Measurements from ENCODE around the gene SECISBP2.

The SECISBP2 gene

DNA sequence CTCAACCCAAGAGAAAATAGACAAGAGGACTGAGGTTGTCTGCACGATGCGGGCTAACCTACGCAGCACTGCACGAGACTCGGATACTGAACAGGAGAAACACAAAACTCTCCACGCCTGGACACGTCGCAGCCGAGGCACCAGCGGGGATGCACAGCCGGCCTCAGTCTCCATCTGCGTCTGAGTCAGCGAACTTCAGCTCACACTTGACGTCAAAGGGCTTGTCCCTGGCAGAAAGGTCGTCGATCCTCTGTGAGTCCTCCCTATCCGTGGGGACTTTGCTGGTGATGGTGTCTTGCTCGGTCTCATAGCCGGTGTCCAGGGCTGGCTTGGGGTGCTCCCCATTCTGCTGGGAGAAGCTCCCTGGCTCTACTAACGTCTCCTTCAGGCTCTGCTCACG, 60.2 kb downstream of the SECISBP2 start:
- Histone ChIP-seq H3K36me3 (ENCODE audit: control insufficient read depth in 2 of 2, insufficient read depth in 1 of 2, low read length in 2 of 2) (peaks cover 0 to 56% of the 10 kb centered on the region in 2 experiments; a peak in 1 of 3 replicates), H3K4me1 (ENCODE audit: control insufficient read depth, insufficient read depth, low read length) (no peaks in the 10 kb centered on the region), H3K9me3 (ENCODE audit: control insufficient read depth, insufficient read depth, low read depth, low read length) (no peaks in the 10 kb centered on the region), H3K27ac (ENCODE audit: extremely low read depth, low read depth, low read length) (no peak overlapping the region), H3K4me3 (ENCODE audit: low read depth, low read length) (no peak overlapping the region)
- ChIA-PET POLR2A (no interaction called here), CTCF (interaction anchor here (0.9 kb wide), 1 partner anchor 215 kb away, joined by 3 read pairs; no protein-coding TSS in a partner anchor)
- no peak for TF ChIP-seq ZXDB (tag by site-specific recombination; IDR thresholded peaks at IDR 0.05)
- TF ChIP-seq ZNF433 (tag by site-specific recombination; IDR thresholded peaks at IDR 0.05; ENCODE audit: low read depth), result no peak
- no peak for TF ChIP-seq ZFP37 (tag by site-specific recombination; IDR thresholded peaks at IDR 0.05)
- no peak for TF ChIP-seq ZNF777 (tag by site-specific recombination; IDR thresholded peaks at IDR 0.05; ENCODE audit: borderline replicate concordance)
- TF ChIP-seq, protein P1, sequence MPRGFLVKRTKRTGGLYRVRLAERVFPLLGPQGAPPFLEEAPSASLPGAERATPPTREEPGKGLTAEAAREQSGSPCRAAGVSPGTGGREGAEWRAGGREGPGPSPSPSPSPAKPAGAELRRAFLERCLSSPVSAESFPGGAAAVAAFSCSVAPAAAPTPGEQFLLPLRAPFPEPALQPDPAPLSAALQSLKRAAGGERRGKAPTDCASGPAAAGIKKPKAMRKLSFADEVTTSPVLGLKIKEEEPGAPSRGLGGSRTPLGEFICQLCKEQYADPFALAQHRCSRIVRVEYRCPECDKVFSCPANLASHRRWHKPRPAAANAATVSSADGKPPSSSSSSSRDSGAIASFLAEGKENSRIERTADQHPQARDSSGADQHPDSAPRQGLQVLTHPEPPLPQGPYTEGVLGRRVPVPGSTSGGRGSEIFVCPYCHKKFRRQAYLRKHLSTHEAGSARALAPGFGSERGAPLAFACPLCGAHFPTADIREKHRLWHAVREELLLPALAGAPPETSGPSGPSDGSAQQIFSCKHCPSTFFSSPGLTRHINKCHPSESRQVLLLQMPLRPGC (tag by site-specific recombination; IDR thresholded peaks at IDR 0.05), result no peak
- TF ChIP-seq ZNF112 (tag by site-specific recombination; IDR thresholded peaks at IDR 0.05), result no peak
- TF ChIP-seq, protein P2, sequence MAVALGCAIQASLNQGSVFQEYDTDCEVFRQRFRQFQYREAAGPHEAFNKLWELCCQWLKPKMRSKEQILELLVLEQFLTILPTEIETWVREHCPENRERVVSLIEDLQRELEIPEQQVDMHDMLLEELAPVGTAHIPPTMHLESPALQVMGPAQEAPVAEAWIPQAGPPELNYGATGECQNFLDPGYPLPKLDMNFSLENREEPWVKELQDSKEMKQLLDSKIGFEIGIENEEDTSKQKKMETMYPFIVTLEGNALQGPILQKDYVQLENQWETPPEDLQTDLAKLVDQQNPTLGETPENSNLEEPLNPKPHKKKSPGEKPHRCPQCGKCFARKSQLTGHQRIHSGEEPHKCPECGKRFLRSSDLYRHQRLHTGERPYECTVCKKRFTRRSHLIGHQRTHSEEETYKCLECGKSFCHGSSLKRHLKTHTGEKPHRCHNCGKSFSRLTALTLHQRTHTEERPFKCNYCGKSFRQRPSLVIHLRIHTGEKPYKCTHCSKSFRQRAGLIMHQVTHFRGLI (tag by site-specific recombination; IDR thresholded peaks at IDR 0.05), result no peak
- no peak for TF ChIP-seq KLF1 (tag by site-specific recombination; IDR thresholded peaks at IDR 0.05)
- TF ChIP-seq ZNF132 (tag by site-specific recombination; IDR thresholded peaks at IDR 0.05; ENCODE audit: borderline replicate concordance), result no peak
- TF ChIP-seq ZNF10 (tag by site-specific recombination; IDR thresholded peaks at IDR 0.05), result no peak
- TF ChIP-seq ZNF747 (tag by site-specific recombination; IDR thresholded peaks at IDR 0.05), result no peak
- TF ChIP-seq REPIN1 (tag by site-specific recombination; IDR thresholded peaks at IDR 0.05; ENCODE audit: low read depth), result no peak
- TF ChIP-seq ZNF596 (tag by site-specific recombination; IDR thresholded peaks at IDR 0.05), result no peak
- no peak for TF ChIP-seq ZNF600 (tag by site-specific recombination; IDR thresholded peaks at IDR 0.05)
- TF ChIP-seq ZNF830 (tag by site-specific recombination; IDR thresholded peaks at IDR 0.05; ENCODE audit: low read depth), result no peak

DNA sequence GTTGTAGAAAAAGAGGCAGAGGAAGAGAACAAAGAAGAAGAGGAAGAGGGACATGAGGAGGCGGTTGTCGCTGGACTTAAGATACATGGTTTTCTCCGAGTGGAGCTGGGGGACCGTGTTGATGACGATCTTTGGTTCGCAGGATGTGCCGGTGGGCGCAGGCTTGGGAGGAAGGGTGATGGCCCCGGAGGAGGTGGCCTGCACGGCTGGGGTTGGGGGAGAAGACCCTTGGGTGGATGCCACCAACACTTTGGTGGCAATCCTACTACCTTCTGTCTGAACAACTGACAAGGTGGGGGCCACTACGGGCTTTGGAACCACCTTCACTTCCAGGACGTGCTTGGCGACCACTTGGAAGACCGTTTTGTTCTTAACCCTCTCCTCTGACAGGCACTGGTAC, 60.7 kb downstream of the SECISBP2 start:
- ChIA-PET CTCF (interaction anchor here (0.9 kb wide), 1 partner anchor 214 kb away, joined by 3 read pairs; no protein-coding TSS in a partner anchor), POLR2A (no interaction called here)
- Histone ChIP-seq H3K9me3 (ENCODE audit: control insufficient read depth, insufficient read depth, low read depth, low read length) (no peaks in the 10 kb centered on the region), H3K4me3 (ENCODE audit: low read depth, low read length) (no peak overlapping the region), H3K27ac (ENCODE audit: extremely low read depth, low read depth, low read length) (no peak overlapping the region), H3K36me3 (ENCODE audit: control insufficient read depth in 2 of 2, insufficient read depth in 1 of 2, low read length in 2 of 2) (peaks cover 0 to 60% of the 10 kb centered on the region in 2 experiments; a peak in 1 of 3 replicates), H3K4me1 (ENCODE audit: control insufficient read depth, insufficient read depth, low read length) (no peaks in the 10 kb centered on the region)
- TF ChIP-seq, protein P3, sequence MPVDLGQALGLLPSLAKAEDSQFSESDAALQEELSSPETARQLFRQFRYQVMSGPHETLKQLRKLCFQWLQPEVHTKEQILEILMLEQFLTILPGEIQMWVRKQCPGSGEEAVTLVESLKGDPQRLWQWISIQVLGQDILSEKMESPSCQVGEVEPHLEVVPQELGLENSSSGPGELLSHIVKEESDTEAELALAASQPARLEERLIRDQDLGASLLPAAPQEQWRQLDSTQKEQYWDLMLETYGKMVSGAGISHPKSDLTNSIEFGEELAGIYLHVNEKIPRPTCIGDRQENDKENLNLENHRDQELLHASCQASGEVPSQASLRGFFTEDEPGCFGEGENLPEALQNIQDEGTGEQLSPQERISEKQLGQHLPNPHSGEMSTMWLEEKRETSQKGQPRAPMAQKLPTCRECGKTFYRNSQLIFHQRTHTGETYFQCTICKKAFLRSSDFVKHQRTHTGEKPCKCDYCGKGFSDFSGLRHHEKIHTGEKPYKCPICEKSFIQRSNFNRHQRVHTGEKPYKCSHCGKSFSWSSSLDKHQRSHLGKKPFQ (tag by site-specific recombination; IDR thresholded peaks at IDR 0.05), result no peak
- no peak for TF ChIP-seq ZNF843 (tag by site-specific recombination; IDR thresholded peaks at IDR 0.05)
- TF ChIP-seq ZNF501 (tag by site-specific recombination; IDR thresholded peaks at IDR 0.05), result no peak
- no peak for TF ChIP-seq ZBTB17 (tag by site-specific recombination; IDR thresholded peaks at IDR 0.05)
- TF ChIP-seq, protein P4, sequence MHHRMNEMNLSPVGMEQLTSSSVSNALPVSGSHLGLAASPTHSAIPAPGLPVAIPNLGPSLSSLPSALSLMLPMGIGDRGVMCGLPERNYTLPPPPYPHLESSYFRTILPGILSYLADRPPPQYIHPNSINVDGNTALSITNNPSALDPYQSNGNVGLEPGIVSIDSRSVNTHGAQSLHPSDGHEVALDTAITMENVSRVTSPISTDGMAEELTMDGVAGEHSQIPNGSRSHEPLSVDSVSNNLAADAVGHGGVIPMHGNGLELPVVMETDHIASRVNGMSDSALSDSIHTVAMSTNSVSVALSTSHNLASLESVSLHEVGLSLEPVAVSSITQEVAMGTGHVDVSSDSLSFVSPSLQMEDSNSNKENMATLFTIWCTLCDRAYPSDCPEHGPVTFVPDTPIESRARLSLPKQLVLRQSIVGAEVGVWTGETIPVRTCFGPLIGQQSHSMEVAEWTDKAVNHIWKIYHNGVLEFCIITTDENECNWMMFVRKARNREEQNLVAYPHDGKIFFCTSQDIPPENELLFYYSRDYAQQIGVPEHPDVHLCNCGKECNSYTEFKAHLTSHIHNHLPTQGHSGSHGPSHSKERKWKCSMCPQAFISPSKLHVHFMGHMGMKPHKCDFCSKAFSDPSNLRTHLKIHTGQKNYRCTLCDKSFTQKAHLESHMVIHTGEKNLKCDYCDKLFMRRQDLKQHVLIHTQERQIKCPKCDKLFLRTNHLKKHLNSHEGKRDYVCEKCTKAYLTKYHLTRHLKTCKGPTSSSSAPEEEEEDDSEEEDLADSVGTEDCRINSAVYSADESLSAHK (tag by site-specific recombination; IDR thresholded peaks at IDR 0.05), result no peak
- TF ChIP-seq ZNF157 (tag by site-specific recombination; IDR thresholded peaks at IDR 0.05), result no peak
- TF ChIP-seq, protein P5, sequence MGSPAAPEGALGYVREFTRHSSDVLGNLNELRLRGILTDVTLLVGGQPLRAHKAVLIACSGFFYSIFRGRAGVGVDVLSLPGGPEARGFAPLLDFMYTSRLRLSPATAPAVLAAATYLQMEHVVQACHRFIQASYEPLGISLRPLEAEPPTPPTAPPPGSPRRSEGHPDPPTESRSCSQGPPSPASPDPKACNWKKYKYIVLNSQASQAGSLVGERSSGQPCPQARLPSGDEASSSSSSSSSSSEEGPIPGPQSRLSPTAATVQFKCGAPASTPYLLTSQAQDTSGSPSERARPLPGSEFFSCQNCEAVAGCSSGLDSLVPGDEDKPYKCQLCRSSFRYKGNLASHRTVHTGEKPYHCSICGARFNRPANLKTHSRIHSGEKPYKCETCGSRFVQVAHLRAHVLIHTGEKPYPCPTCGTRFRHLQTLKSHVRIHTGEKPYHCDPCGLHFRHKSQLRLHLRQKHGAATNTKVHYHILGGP (tag by site-specific recombination; IDR thresholded peaks at IDR 0.05), result no peak
- TF ChIP-seq ZNF785 (tag by site-specific recombination; IDR thresholded peaks at IDR 0.05), result no peak
- TF ChIP-seq, protein P6, sequence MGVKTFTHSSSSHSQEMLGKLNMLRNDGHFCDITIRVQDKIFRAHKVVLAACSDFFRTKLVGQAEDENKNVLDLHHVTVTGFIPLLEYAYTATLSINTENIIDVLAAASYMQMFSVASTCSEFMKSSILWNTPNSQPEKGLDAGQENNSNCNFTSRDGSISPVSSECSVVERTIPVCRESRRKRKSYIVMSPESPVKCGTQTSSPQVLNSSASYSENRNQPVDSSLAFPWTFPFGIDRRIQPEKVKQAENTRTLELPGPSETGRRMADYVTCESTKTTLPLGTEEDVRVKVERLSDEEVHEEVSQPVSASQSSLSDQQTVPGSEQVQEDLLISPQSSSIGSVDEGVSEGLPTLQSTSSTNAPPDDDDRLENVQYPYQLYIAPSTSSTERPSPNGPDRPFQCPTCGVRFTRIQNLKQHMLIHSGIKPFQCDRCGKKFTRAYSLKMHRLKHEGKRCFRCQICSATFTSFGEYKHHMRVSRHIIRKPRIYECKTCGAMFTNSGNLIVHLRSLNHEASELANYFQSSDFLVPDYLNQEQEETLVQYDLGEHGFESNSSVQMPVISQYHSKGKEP (tag by site-specific recombination; IDR thresholded peaks at IDR 0.05), result no peak
- TF ChIP-seq OVOL3 (tag by site-specific recombination; IDR thresholded peaks at IDR 0.05), result no peak
